Measurements from ENCODE around the gene SEC22A.
A peak's percentile ranks its signal among the peaks of the same experiment; 100 is the strongest.

SEC22A gene

GRCh38 chr3:123263941-123264340 lies 62.2 kb downstream of the SEC22A start:
- no peak for DNase-seq (ENCODE audit: insufficient read length, low spot score)
- FAIRE-seq: no peak
- no peak for TF ChIP-seq POLR2A (IDR thresholded peaks at IDR 0.05; ENCODE audit: low read depth, low read length)

DNA sequence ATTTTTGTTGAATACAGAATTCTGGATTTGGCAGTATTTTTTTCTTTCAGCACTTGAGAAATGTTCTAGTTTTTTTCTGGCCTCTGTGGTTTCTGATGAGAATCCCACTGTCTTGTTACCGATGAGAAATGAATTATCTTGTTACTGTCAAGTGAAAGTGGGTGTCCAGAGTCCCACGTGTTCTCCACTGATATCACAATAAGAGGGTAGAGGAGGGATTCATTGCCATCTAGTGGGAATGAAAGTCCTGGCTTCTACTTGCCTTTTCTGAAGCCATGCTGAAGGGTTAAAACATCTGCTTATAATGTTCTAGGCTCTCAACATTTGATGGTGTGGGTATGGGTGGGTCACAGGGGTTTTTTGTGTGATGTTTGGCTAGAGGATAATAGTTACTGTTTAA lies 66.1 kb downstream of the SEC22A start:
- TF ChIP-seq POLR2A (IDR thresholded peaks at IDR 0.05; ENCODE audit: low read depth, low read length): no peak
- DNase-seq (ENCODE audit: insufficient read length, low spot score) (no peak), FAIRE-seq (no peak)

- no peak for DNase-seq (ENCODE audit: insufficient read length, low spot score)
- no peak for FAIRE-seq
These were observed 69.1 kb downstream of the SEC22A start for GRCh38 chr3:123270818-123271217.

DNA sequence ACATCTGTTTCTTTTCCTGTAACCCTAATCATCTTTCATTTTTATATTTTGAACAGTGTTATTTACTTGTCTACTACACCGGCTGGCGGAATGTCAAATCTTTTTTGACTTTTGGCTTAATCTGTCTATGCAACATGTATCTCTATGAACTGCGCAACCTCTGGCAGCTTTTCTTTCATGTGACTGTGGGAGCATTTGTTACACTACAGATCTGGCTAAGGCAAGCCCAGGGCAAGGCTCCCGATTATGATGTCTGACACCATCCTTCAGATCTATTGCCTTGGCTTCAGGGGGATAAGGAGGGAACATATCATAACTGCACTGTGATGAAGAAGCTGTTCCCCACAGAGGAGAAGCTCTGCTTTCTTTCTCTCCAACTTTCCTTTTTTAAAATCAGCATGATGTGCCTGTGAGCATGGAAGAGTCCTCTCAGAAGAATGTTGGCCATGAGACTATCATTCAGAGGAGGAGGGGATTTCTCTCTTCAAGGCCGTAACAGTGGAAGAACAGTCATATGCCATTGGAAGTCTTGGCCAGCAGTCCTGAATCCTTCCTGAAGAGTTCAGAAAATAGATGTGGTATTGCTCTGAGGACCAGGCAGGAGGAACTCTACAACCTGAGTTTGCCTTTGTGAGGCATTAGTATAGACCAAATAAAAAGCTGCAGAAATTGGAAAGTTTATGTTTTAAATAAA lies 69.9 kb downstream of the SEC22A start:
- FAIRE-seq: no peak
- TF ChIP-seq POLR2A (IDR thresholded peaks at IDR 0.05; ENCODE audit: low read depth, low read length): no peak
- no peak for DNase-seq (ENCODE audit: insufficient read length, low spot score)

More at GRCh38 chr3:123270818-123271217, 69.1 kb downstream of the SEC22A start:
- no peak for TF ChIP-seq POLR2A (IDR thresholded peaks at IDR 0.05; ENCODE audit: low read depth, low read length)

DNA sequence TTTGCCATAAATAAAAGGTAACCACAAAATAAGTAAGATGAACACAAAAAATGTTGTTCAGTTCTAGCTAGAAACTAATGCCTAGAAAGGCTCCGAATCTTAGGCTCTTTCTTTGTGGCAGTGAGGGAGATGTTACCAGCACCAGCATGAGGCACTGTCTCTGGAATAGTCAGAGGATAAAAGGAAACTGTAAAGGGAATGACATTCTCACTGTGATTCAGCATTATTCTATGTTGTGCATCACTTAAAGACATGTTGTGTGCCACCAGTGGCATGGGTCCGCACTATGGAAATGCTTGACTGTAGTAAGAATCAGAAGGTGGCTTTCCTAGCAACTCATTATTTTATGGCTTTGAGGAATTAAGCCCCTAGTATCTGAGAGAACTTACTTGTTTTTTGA lies 70.8 kb downstream of the SEC22A start:
- DNase-seq (ENCODE audit: insufficient read length, low spot score) (no peak), FAIRE-seq (peak; percentile 67)
- no peak for TF ChIP-seq POLR2A (IDR thresholded peaks at IDR 0.05; ENCODE audit: low read depth, low read length)

DNA sequence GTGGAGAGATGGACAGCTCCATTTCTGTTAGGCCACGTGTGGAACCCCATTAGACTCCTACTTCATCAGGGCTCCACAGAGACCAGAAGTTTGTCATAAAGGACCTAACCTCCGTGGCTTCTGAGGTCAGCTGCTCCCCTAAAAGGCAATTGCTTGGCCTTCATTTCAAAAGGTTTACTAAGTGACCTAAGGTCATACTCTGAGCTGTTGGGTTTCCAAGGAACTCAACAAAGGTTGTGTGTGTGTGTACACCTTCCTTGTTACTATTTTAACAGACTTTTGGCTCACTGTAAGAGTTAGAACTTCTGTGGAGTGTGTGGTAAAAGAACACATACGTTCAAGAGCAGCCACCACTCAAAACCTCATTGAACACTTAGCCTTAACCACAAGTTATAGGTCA lies 73.9 kb downstream of the SEC22A start:
- FAIRE-seq (no peak), DNase-seq (ENCODE audit: insufficient read length, low spot score) (no peak)
- no peak for TF ChIP-seq POLR2A (IDR thresholded peaks at IDR 0.05; ENCODE audit: low read depth, low read length)

- no peak for FAIRE-seq
- no peak for DNase-seq (ENCODE audit: insufficient read length, low spot score)
- no peak for TF ChIP-seq POLR2A (IDR thresholded peaks at IDR 0.05; ENCODE audit: low read depth, low read length)
These were observed 74.7 kb downstream of the SEC22A start for GRCh38 chr3:123276346-123277006.

GRCh38 chr3:123277106-123277505 lies 75.4 kb downstream of the SEC22A start:
- TF ChIP-seq POLR2A (IDR thresholded peaks at IDR 0.05; ENCODE audit: low read depth, low read length): no peak
- FAIRE-seq (no peak), DNase-seq (ENCODE audit: insufficient read length, low spot score) (no peak)

DNA sequence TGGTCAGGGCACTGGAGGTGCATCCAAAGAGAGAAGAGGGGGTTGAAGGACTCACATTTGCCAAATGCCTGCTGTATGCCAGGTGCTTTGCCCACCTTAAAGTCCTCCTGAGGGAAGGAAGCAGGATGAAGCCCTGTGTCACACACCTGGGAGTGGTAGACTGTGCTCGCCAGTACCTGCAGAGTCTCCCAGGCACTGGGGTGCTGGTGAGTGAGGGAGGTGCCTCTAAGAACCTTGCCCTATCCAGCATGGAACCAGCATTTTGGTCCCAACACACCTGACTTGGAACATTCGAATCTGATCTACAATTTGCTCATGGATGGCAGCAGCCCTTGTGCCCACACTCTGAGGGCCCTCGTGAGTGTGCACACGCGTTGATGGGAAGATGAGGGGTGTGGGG lies 76.7 kb downstream of the SEC22A start:
- no peak for FAIRE-seq
- no peak for TF ChIP-seq POLR2A (IDR thresholded peaks at IDR 0.05; ENCODE audit: low read depth, low read length)
- no peak for DNase-seq (ENCODE audit: insufficient read length, low spot score)

GRCh38 chr3:123279121-123279520 lies 77.4 kb downstream of the SEC22A start:
- DNase-seq (ENCODE audit: insufficient read length, low spot score) (no peak), FAIRE-seq (no peak)
- TF ChIP-seq POLR2A (IDR thresholded peaks at IDR 0.05; ENCODE audit: low read depth, low read length): no peak

- TF ChIP-seq POLR2A (IDR thresholded peaks at IDR 0.05; ENCODE audit: low read depth, low read length): no peak
- no peak for FAIRE-seq
- no peak for DNase-seq (ENCODE audit: insufficient read length, low spot score)
These were observed 79.7 kb downstream of the SEC22A start for GRCh38 chr3:123281406-123281805.

DNA sequence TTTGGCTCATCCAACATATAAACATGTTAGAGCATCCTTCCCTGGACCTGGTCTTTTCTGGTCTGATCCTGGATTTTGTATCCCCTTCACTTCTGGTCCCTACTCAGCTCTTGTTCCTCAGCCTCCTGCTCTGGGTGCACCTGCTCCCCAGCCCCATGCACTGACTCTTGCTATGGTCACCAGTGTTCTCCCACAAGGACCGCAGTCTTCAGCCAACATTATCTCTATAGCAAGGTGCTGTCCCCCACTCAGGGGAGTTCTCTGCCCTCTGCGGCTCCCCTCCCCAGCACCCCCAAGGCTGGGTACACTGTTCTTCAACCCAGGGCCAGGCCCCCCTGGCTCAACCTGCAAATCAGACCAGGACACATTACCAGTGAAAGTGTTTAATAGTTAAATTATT lies 80.2 kb downstream of the SEC22A start:
- FAIRE-seq (no peak), DNase-seq (ENCODE audit: insufficient read length, low spot score) (no peak)
- TF ChIP-seq POLR2A (IDR thresholded peaks at IDR 0.05; ENCODE audit: low read depth, low read length): no peak

- FAIRE-seq (no peak), DNase-seq (ENCODE audit: insufficient read length, low spot score) (no peak)
- no peak for TF ChIP-seq POLR2A (IDR thresholded peaks at IDR 0.05; ENCODE audit: low read depth, low read length)
These were observed 80.7 kb downstream of the SEC22A start for GRCh38 chr3:123282461-123282860.

- no peak for TF ChIP-seq POLR2A (IDR thresholded peaks at IDR 0.05; ENCODE audit: low read depth, low read length)
- FAIRE-seq (no peak), DNase-seq (ENCODE audit: insufficient read length, low spot score) (no peak)
These were observed 81.3 kb downstream of the SEC22A start for GRCh38 chr3:123283074-123283473.
